Parathyroid adenoma (tissue), 2 donors: ENCODE results near the gene PLCG2.

Experiments used
- H2AFZ ChIP-seq: fragments of 300-600 bp; sonication (generic); one replicate; pipeline ENCODE4 v1.7.0; 2017; ENCODE audit warnings: antibody characterized with exemption, mild to moderate bottlenecking
- H3K27ac ChIP-seq: fragments of 300-600 bp; sonication (generic); one replicate; pipeline ENCODE4 v1.7.0; 2017
- H3K27me3 ChIP-seq: fragments of 300-600 bp; sonication (generic); one replicate; pipeline ENCODE4 v1.7.0; 2017; ENCODE audit warnings: low read length; ENCODE audit not compliant: control insufficient read depth, insufficient read depth
- H3K36me3 ChIP-seq: fragments of 300-600 bp; sonication (generic); one replicate; pipeline ENCODE4 v1.7.0; 2017; ENCODE audit warnings: low read length; ENCODE audit not compliant: control insufficient read depth, insufficient read depth
- H3K4me1 ChIP-seq: fragments of 300-600 bp; sonication (generic); one replicate; pipeline ENCODE4 v1.7.0; 2017; ENCODE audit warnings: control low read depth
- H3K4me2 ChIP-seq: fragments of 300-600 bp; sonication (generic); one replicate; pipeline ENCODE4 v1.7.0; 2017; ENCODE audit warnings: low read length
- H3K4me3 ChIP-seq: fragments of 300-600 bp; sonication (generic); one replicate; pipeline ENCODE4 v1.7.0; 2017; ENCODE audit warnings: low read depth, low read length
- H3K79me2 ChIP-seq: fragments of 300-600 bp; sonication (generic); one replicate; pipeline ENCODE4 v1.7.0; 2017; ENCODE audit warnings: control low read depth
- H3K9ac ChIP-seq: fragments of 300-600 bp; sonication (generic); one replicate; pipeline ENCODE4 v1.7.0; 2017; ENCODE audit warnings: mild to moderate bottlenecking
- H3K9me3 ChIP-seq: fragments of 300-600 bp; sonication (generic); one replicate; pipeline ENCODE4 v1.7.0; 2017; ENCODE audit warnings: low read length; ENCODE audit not compliant: control insufficient read depth
- CTCF ChIP-seq: fragments of 300-600 bp; sonication (generic); IDR thresholded peaks from one replicate; pipeline ENCODE4 v1.7.0; 2017; ENCODE audit warnings: antibody characterized with exemption, mild to moderate bottlenecking
- donor health status: primary hyperparathyroidism.

PLCG2 gene

DNA sequence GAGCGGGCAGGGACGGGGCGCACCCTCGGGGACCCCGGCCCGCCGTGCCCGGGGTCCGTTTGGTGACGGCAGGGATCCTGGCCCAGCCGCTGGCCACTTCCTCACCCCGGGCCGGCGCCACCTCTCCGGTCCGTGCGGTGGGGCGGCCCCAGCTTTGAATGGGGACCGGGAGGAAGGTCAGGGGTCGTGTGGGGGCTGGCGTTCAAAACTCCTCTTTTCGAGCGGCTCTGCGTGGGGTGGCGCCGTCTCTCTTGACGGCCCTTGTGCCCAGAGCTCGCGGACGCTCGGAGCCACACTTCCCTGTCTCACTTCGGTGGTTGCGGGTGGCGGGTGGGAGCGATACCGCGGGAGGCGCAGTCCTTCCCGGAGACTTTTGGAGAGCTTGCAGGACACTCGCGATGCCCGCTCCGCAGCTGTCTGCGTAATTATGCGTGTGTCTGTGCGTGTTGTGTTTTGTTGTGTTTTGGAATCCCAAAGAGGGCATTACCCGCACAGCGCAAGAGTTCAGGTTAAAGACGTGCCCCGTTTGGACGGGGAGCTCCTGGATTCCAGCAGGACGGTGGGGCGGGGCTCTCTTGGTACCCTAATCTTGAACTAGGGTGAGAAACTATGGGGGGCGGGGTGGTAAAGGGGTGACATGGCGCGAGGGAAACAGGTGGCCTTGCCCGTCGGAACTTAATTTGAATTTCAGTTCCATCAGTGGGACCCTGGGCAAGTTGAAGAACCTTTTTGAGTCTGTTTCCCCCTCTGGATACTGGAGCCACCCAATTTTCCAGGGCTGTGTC, 637 bp downstream of the PLCG2 start:
- H3K79me2 ChIP-seq = no peaks in the 10 kb centered on the region
- no peaks in the 10 kb centered on the region for H3K9me3 ChIP-seq
- H3K4me1 ChIP-seq = no peaks in the 10 kb centered on the region
- no peak overlapping the region for H3K9ac ChIP-seq
- TF ChIP-seq CTCF = no peak
- peak overlapping the region; percentile 57 for H3K4me3 ChIP-seq
- no peaks in the 10 kb centered on the region for H3K27me3 ChIP-seq
- peak overlapping the region; percentile 85 for H3K4me2 ChIP-seq
- H3K36me3 ChIP-seq = no peaks in the 10 kb centered on the region
- no peak overlapping the region for H3K27ac ChIP-seq
- peak overlapping the region; percentile 48 for H2AFZ ChIP-seq

GRCh38 chr16:81780350-81780749, 1.3 kb downstream of the PLCG2 start:
- H3K27me3 ChIP-seq = no peaks in the 10 kb centered on the region
- H2AFZ ChIP-seq = no peak overlapping the region
- H3K9me3 ChIP-seq = no peaks in the 10 kb centered on the region
- H3K27ac ChIP-seq = no peak overlapping the region
- no peak for TF ChIP-seq CTCF
- H3K9ac ChIP-seq = no peak overlapping the region
- H3K79me2 ChIP-seq = no peaks in the 10 kb centered on the region
- no peaks in the 10 kb centered on the region for H3K4me1 ChIP-seq
- H3K4me2 ChIP-seq = no peak overlapping the region
- H3K36me3 ChIP-seq = no peaks in the 10 kb centered on the region
- H3K4me3 ChIP-seq = no peak overlapping the region

GRCh38 chr16:81782236-81782635, 3.1 kb downstream of the PLCG2 start:
- no peaks in the 10 kb centered on the region for H3K36me3 ChIP-seq
- H3K4me3 ChIP-seq = no peak overlapping the region
- H3K4me1 ChIP-seq = no peaks in the 10 kb centered on the region
- H3K9me3 ChIP-seq = no peaks in the 10 kb centered on the region
- no peak for TF ChIP-seq CTCF
- no peaks in the 10 kb centered on the region for H3K79me2 ChIP-seq
- H2AFZ ChIP-seq = no peak overlapping the region
- no peak overlapping the region for H3K9ac ChIP-seq
- no peaks in the 10 kb centered on the region for H3K27me3 ChIP-seq
- H3K27ac ChIP-seq = no peak overlapping the region
- no peak overlapping the region for H3K4me2 ChIP-seq

DNA sequence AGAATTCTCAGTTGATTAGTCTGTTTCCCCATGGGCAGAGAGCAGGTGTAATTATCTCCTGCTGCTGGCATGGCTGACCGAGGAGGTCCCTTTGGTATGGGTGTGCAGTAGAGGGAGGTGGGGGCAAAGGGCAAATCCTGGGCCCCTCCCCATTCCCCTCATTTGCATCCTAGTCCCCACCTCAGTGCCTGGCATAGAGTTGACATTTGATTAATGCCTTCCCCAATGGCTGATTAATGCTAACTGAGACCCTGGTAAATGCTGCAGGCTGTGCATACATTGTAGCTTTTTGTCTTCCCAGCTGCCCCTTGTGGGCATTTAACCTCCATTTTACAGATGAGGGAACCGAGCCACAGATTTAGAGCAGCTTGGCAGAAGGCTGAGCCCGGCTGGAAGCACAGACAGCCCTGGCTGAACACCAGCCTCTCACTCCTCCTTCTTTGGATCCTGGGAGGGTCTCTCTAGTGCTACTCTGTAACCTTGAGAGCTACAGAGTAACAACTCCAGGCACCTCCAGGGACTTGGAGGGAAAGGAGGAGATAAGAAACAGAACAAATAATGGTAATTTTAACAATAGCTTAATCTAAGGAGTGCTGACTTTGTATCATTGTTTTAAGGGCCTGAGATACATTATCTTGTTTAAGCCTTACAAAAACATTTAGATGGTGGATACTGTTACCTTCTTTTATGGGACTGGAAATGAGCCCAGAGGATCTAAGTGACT, 5.1 kb downstream of the PLCG2 start:
- Histone ChIP-seq H3K27ac (no peak overlapping the region), H3K9ac (no peak overlapping the region), H3K4me2 (no peak overlapping the region)

More for the DNA sequence above, 5.1 kb downstream of the PLCG2 start:
- Histone ChIP-seq H3K79me2 (no peaks in the 10 kb centered on the region), H3K4me1 (no peaks in the 10 kb centered on the region), H2AFZ (no peak overlapping the region), H3K4me3 (no peak overlapping the region), H3K36me3 (no peaks in the 10 kb centered on the region), H3K27me3 (no peaks in the 10 kb centered on the region), H3K9me3 (no peaks in the 10 kb centered on the region)
- TF ChIP-seq CTCF = no peak
